ENCODE results near the gene EPHA7.

- no peak for TF ChIP-seq POLR2A (IDR thresholded peaks at IDR 0.05; ENCODE audit: extremely low read depth, insufficient read length)
- no peak for TF ChIP-seq CTCF (IDR thresholded peaks at IDR 0.05; ENCODE audit: low read depth, low read length)
- TF ChIP-seq MYC (IDR thresholded peaks at IDR 0.05; ENCODE audit: low read depth, low read length) = no peak
These were observed 43.3 kb downstream of the EPHA7 start for GRCh38 chr6:93376026-93376540.

Data from NB4 (cell line).